ENCODE measurements around the gene SPEF2. TPM values are rescaled to one million over a fixed set of nuclear protein-coding genes. Genes with fewer than 3 reads are reported as not detected.

SPEF2 gene
- total RNA-seq, 4 donors from 2014 or later: 0.49 to 2.8 (median 1.8) TPM

DNA sequence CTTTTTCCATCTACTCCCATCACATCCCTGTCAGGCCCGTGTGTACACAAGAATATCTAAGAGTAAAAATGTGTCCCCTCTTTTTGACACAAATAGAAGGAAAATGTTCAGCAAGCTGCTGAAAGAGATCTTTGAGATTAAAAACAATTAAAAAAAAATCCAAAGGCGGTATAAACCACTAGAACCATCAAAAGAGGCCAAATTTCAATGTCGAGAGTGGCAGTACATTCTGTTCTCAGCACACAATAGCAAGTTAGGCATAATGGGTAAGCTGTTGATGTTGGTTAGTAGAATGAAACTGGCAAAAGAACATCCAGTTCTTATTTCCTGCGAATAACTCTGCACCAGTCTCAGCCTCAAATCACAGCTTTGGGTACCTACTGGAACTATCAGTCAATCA, 143.9 kb downstream of the SPEF2 start:
- no peak for TF ChIP-seq POLR2A (IDR thresholded peaks at IDR 0.05)
- TF ChIP-seq CTCF (IDR thresholded peaks at IDR 0.05): no peak
- intact Hi-C loops (cut with DNase I; ENCODE audit: low total_unique reads): no loop called here
- no peak for DNase-seq (ENCODE audit: low spot score in 2 of 2)
- WGBS, 2 donors: 82 to 83% methylated on average over 4 of the region's 4 CpGs
- no peak overlapping the region for H3K4me3 ChIP-seq (ENCODE audit: low read depth, poor library complexity, severe bottlenecking)

DNA sequence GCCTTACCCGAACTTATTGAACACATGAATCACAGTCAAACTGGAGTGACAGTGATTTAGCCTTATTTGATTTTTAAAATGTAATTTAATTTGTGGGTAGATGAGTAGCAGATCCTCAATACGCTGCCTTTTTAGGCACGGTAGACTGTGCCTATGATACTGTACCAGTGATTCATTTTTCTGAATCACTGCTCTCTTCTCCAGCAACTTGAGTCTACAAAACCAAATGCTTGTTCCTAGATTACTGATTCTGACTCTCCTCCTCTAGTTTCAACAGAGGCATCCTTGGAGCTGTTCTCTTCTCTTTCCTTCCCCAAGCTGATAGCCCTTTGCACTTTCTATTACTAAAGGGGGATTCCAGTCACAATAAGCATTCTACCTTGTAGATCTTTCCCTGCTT, 144.7 kb downstream of the SPEF2 start:
- intact Hi-C loops (cut with DNase I; ENCODE audit: low total_unique reads): no loop called here
- TF ChIP-seq POLR2A (IDR thresholded peaks at IDR 0.05) (no peak), CTCF (IDR thresholded peaks at IDR 0.05) (no peak)
- DNase-seq (ENCODE audit: low spot score in 2 of 2): no peak
- WGBS, 2 donors: 74 to 92% methylated on average over 3 of the region's 3 CpGs
- no peak overlapping the region for H3K4me3 ChIP-seq (ENCODE audit: low read depth, poor library complexity, severe bottlenecking)

DNA sequence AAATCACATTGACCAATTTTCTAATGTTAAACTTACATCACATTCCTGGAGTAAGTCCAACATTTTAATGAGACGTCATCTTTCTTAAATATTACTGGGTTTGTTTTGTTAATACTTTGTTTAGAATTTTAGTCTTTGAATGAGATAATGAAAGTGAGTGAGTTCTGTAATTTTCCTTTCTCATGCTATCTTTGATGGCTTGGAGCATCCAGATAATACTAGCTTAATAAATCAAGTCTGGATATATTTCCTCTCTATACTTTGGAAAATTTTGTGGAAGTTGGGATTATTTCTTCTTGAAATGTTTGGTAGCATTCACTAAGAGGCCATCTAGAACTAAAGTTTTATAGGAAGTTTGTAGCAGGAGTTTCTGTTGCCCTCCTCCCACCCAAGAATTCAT, 148.3 kb downstream of the SPEF2 start:
- no peak overlapping the region for H3K4me3 ChIP-seq (ENCODE audit: low read depth, poor library complexity, severe bottlenecking)
- intact Hi-C loops (cut with DNase I; ENCODE audit: low total_unique reads): no loop called here
- WGBS, 2 donors: 37 to 56% methylated on average over 1 of the region's 1 CpG
- DNase-seq (ENCODE audit: low spot score in 2 of 2): no peak
- TF ChIP-seq CTCF (IDR thresholded peaks at IDR 0.05) (no peak), POLR2A (IDR thresholded peaks at IDR 0.05) (no peak)

DNA sequence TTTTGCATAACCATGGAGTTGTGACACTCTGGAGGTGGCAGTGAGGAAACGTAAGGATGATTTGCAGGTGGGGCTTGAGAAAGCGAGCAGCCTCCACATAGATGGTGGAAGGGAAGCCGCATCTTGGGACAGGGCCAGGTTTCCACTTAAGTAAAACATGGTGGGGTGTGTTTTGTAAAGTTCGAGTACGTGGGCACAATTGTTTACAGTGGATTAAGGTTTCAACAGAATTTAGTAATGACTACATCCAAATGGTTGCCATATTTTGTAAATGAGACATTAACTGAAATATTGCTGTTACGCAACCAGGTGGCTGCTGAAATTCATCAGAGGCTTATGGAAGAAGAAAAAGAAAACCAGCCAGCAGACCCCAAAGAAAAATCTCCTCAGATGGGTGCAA, 153.6 kb downstream of the SPEF2 start:
- WGBS, 2 donors: 71 to 73% methylated on average over 6 of the region's 6 CpGs
- TF ChIP-seq POLR2A (IDR thresholded peaks at IDR 0.05): no peak
- no peak for TF ChIP-seq CTCF (IDR thresholded peaks at IDR 0.05)
- intact Hi-C loops (cut with DNase I; ENCODE audit: low total_unique reads): no loop called here
- no peak overlapping the region for H3K4me3 ChIP-seq (ENCODE audit: low read depth, poor library complexity, severe bottlenecking)
- DNase-seq (ENCODE audit: low spot score in 2 of 2): no peak

DNA sequence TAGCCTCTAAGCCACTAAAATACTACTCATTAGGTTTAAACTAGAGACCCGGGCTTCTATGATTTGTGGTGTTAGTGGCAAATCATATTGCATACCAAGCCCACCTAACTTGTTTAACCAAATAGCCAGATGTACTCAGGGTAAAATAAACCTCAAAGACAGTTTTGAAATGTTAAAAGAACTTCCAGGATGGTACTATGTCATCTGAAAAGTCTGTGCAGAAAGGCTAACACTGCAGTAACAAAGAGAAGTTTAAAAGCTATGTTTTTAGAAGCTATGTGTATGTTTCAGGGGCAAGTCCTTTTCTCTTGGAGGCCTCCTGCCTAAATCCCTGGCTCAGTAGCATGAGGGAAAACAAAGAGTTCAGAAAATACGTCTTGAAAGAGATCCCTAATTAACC, 154.2 kb downstream of the SPEF2 start:
- 33 to 48% methylated on average over 2 of the region's 2 CpGs for WGBS, 2 donors
- no peak for DNase-seq (ENCODE audit: low spot score in 2 of 2)
- no peak overlapping the region for H3K4me3 ChIP-seq (ENCODE audit: low read depth, poor library complexity, severe bottlenecking)
- intact Hi-C loops (cut with DNase I; ENCODE audit: low total_unique reads): no loop called here
- TF ChIP-seq CTCF (IDR thresholded peaks at IDR 0.05) (no peak), POLR2A (IDR thresholded peaks at IDR 0.05) (no peak)

GRCh38 chr5:35773967-35774366, 156.3 kb downstream of the SPEF2 start:
- no peak for DNase-seq (ENCODE audit: low spot score in 2 of 2)
- WGBS, 2 donors: 60 to 63% methylated on average over 6 of the region's 6 CpGs
- no peak for TF ChIP-seq CTCF (IDR thresholded peaks at IDR 0.05)
- TF ChIP-seq POLR2A (IDR thresholded peaks at IDR 0.05): no peak
- intact Hi-C loops (cut with DNase I; ENCODE audit: low total_unique reads): no loop called here
- H3K4me3 ChIP-seq (ENCODE audit: low read depth, poor library complexity, severe bottlenecking): no peak overlapping the region
